Measurements from ENCODE around the gene CLDN16. TPM values are rescaled to one million over a fixed set of nuclear protein-coding genes. Genes with fewer than 3 reads are reported as not detected.

CLDN16 gene
- total and polyA plus RNA-seq, 5 donors = 0.05 TPM; not detected in 4

DNA sequence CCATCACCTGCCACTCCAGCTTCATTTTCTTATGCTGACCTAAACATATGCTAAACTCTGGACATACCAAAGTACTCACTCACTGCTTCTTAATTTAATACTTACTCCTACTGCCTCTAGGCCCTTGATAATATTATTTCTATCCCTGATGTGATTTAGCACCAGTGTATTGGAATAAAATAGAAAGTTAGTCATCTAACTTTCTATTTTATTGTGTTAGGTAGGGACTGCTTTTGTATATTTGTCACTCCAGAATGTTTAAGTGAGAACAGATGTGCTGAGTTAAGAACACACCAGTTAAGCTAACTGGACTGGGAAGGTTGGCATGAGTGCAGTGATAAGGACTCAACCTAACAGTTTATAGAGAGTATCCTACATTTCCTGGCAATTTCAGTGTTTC is 6.5 kb upstream of the CLDN16 start:
- no peak for ATAC-seq
- H3K27me3 ChIP-seq (ENCODE audit: control insufficient read depth, insufficient read depth) = no peaks in the 10 kb centered on the region

DNA sequence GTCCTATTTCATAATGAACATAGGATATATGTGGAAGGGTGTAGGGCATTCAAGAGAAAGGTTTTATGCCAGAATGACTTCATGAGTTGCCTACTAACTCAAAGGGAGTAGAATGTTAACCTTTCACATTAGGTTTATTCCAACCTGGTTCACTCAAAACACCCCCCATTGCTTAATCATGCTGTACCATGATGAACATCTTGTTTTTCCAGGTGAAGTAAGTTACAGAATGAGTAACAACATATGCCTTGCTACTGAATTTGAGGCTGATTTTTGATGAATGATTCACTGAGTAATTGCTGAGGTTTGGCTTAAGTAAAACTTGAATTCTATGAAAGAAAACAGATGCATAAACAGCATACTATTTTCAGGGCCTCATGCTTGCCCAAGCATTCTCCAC is 5.9 kb upstream of the CLDN16 start:
- DNase-seq (no peak), ATAC-seq (no peak)
- Histone ChIP-seq H3K9me3 (ENCODE audit: control insufficient read depth, low read length) (no peaks in the 10 kb centered on the region), H3K27me3 (ENCODE audit: control insufficient read depth, insufficient read depth) (no peaks in the 10 kb centered on the region), H3K4me3 (ENCODE audit: low read length) (no peak overlapping the region), H3K27ac (ENCODE audit: low read length) (no peak overlapping the region), H3K4me1 (ENCODE audit: control insufficient read depth, insufficient read depth, low read length) (no peaks in the 10 kb centered on the region)
- intact Hi-C loops (cut with DNase I) = loop anchor here in 1 of 4 donors (5.0 kb wide), 1 partner anchor 155 kb away; no protein-coding TSS in a partner anchor

More for the DNA sequence above, 6.5 kb upstream of the CLDN16 start:
- no peaks in the 10 kb centered on the region for H3K4me1 ChIP-seq (ENCODE audit: control insufficient read depth, insufficient read depth, low read length)
- intact Hi-C loops (cut with DNase I) = loop anchor here in 1 of 4 donors (5.0 kb wide), 1 partner anchor 154 kb away; no protein-coding TSS in a partner anchor
- H3K4me3 ChIP-seq (ENCODE audit: low read length) = no peak overlapping the region
- H3K9me3 ChIP-seq (ENCODE audit: control insufficient read depth, low read length) = no peaks in the 10 kb centered on the region
- no peak for DNase-seq
- H3K27ac ChIP-seq (ENCODE audit: low read length) = no peak overlapping the region

DNA sequence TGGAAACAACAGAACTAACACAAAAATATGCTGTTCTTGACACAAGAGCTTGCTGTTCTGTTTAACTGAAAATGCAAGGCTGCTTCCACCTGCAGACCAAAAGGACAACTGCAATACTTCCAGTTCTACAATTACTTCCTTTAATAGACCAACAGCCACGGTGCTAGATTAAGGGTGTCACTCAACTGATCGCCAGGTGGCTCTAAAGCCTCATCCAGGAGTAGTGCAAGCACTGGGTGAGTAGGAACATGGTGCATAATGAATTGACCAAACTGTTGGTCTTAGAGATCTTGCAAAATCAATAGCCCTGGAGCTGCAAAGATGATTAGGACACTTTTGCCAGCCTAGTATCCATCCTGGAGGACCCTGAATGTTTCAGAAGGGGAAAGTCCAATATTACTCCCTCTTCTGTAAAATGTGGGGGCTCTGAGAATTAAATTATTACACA is 3.6 kb upstream of the CLDN16 start:
- ATAC-seq (peak; percentile 55 to 80), DNase-seq (peak in 1 of 3 donors; percentile 31)
- Histone ChIP-seq H3K4me1 (ENCODE audit: control insufficient read depth, insufficient read depth, low read length) (no peaks in the 10 kb centered on the region), H3K9me3 (ENCODE audit: control insufficient read depth, low read length) (no peaks in the 10 kb centered on the region), H3K4me3 (ENCODE audit: low read length) (no peak overlapping the region), H3K27ac (ENCODE audit: low read length) (no peak overlapping the region), H3K27me3 (ENCODE audit: control insufficient read depth, insufficient read depth) (no peaks in the 10 kb centered on the region)
- WGBS = 29% methylated on average over 2 of the region's 2 CpGs
- intact Hi-C loops (cut with DNase I) = loop anchor here in 1 of 4 donors (5.0 kb wide), 1 partner anchor 157 kb away; no protein-coding TSS in a partner anchor

DNA sequence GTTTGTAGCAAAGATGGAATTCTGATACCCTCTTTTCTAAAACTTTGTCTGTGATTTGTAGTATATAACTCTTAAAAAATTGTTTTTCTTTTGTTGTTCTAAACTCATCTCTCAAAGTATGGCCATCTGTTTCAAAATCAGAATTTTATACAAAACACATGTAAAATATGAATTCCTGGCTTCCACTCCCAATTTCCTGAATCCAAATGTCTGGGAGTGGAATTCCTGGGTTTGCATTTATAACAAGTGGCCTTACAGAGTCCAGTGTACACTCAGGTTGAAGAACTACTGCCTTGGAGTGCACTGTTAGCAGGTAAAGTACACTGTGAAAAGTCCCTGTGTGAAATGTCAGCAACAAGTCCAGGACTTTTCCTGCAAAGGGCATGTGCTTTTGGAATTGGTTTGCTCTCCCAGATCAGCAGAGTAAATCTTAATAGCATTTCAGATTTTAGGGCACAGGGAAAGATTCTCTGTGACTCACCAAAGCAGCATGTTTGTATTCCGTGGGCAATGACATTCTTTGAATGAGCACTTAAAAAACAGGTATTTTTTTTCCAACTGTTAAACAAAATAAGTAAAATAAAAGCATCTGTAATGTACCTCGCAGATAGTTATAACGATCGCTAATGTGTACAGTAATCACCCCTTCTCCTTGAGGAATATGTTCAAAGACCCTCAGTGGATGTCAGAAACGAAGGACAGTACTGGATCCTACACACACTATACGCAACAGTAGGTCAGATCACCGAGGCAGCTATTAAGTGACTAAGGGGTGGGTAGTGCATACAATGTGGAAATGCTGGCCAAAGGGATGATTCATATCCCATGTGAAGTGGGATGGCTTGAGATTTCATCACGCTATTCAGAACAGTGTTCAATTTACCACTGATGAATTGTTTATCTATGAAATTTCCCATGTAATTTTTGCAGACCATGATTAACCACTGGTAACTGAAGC is 2.0 kb upstream of the CLDN16 start:
- peak in 1 of 2 donors; percentile 44 for ATAC-seq
- H3K27ac ChIP-seq (ENCODE audit: low read length) = no peak overlapping the region
- 70% methylated on average over 8 of the region's 8 CpGs for WGBS
- no peaks in the 10 kb centered on the region for H3K9me3 ChIP-seq (ENCODE audit: control insufficient read depth, low read length)
- intact Hi-C loops (cut with DNase I) = no loop called here
- no peak for DNase-seq
- no peaks in the 10 kb centered on the region for H3K4me1 ChIP-seq (ENCODE audit: control insufficient read depth, insufficient read depth, low read length)
- no peaks in the 10 kb centered on the region for H3K27me3 ChIP-seq (ENCODE audit: control insufficient read depth, insufficient read depth)
- no peak overlapping the region for H3K4me3 ChIP-seq (ENCODE audit: low read length)

DNA sequence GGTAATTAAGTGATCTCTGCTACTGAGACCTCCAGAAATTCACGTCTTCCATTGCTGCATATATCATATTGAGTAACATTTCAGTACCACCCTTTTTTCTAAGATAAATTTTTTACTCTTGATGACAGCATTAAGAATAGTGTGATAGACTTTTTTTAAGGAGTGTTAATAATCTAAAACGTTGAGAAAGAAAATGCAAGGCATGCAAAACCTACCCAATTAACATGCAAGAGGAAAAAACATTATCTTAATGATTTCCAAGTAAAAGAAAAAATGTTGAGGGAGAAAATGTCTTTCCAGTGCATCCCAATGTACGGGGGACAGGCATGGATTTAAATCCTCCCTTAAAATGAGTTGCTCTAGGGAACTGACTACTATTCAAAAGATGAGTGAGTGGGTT is 740 bp downstream of the CLDN16 start:
- WGBS = 50% methylated on average over 3 of the region's 3 CpGs
- H3K9me3 ChIP-seq (ENCODE audit: control insufficient read depth, low read length) = no peaks in the 10 kb centered on the region
- DNase-seq = no peak
- no peak overlapping the region for H3K4me3 ChIP-seq (ENCODE audit: low read length)
- intact Hi-C loops (cut with DNase I) = no loop called here
- H3K4me1 ChIP-seq (ENCODE audit: control insufficient read depth, insufficient read depth, low read length) = no peaks in the 10 kb centered on the region
- no peaks in the 10 kb centered on the region for H3K27me3 ChIP-seq (ENCODE audit: control insufficient read depth, insufficient read depth)
- ATAC-seq = no peak
- no peak overlapping the region for H3K27ac ChIP-seq (ENCODE audit: low read length)

DNA sequence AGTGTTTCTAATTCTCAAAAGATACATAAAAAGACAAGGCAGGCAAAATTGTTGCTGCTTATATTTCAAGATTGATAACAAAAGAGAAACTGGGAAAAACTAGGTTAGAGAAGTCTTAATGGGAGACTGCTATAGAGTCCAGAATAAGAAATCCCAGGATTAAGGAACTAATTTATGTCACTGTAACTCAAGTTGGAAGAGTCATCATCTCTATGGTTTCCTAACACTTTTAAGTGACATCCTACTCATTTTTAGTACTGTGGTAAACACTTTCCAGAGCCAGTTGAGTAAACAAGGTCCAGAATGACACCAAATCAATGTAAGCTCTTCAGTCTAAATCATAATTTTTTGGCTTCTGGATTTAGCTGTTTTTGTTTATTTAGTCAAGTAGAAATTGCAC is 8.0 kb downstream of the CLDN16 start:
- no peak overlapping the region for H3K4me3 ChIP-seq (ENCODE audit: low read length)
- intact Hi-C loops (cut with DNase I) = no loop called here
- ATAC-seq (no peak), DNase-seq (no peak)
- no peak overlapping the region for H3K27ac ChIP-seq (ENCODE audit: low read length)
- H3K4me1 ChIP-seq (ENCODE audit: control insufficient read depth, insufficient read depth, low read length) = no peaks in the 10 kb centered on the region
- no peaks in the 10 kb centered on the region for H3K27me3 ChIP-seq (ENCODE audit: control insufficient read depth, insufficient read depth)
- no peaks in the 10 kb centered on the region for H3K9me3 ChIP-seq (ENCODE audit: control insufficient read depth, low read length)

DNA sequence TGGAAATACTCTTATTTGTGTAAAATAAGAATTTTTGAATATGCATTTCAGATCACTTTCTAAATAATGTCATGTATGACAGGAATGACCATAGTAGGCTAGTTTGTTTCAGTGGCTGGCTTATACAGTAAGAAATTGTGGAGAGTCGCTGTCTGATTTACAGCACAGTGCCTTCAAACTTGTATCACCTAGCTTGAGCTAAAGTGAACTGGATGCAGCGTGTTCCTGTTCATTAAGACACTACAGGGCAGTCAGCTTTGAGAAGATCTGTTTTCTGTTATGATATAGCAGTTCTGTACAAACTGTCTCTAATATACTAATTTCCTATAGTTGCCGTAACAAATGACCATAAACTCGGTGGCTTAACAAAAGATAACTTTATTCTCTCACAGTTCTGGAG is 9.9 kb downstream of the CLDN16 start:
- intact Hi-C loops (cut with DNase I) = no loop called here
- Histone ChIP-seq H3K9me3 (ENCODE audit: control insufficient read depth, low read length) (no peaks in the 10 kb centered on the region), H3K27me3 (ENCODE audit: control insufficient read depth, insufficient read depth) (no peaks in the 10 kb centered on the region), H3K4me3 (ENCODE audit: low read length) (no peak overlapping the region), H3K4me1 (ENCODE audit: control insufficient read depth, insufficient read depth, low read length) (no peaks in the 10 kb centered on the region), H3K27ac (ENCODE audit: low read length) (no peak overlapping the region)
- 78% methylated on average over 4 of the region's 4 CpGs for WGBS
- ATAC-seq = no peak
- DNase-seq = no peak

DNA sequence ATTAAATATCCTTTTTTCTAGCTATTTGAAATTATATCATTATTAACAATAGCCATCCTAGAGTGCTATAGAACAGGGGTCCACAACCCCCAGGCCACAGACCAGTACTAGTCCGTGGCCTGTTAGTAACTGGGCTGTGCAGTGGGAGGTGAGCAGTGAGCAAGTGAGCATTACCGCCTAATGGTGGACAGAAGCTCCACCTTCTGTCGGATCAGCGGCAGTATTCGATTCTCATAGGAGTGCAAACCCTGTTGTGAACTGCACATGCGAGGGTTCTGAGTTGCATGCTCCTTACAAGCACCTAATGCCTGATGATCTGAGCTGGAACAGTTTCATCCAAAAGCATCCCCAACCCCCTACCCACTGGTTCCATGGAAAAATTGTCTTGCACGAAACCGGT is 11.7 kb downstream of the CLDN16 start:
- 95% methylated on average over 8 of the region's 8 CpGs for WGBS
- Histone ChIP-seq H3K27me3 (ENCODE audit: control insufficient read depth, insufficient read depth) (no peaks in the 10 kb centered on the region), H3K9me3 (ENCODE audit: control insufficient read depth, low read length) (no peaks in the 10 kb centered on the region), H3K4me3 (ENCODE audit: low read length) (no peak overlapping the region), H3K4me1 (ENCODE audit: control insufficient read depth, insufficient read depth, low read length) (no peaks in the 10 kb centered on the region), H3K27ac (ENCODE audit: low read length) (no peak overlapping the region)
- intact Hi-C loops (cut with DNase I) = no loop called here
- ATAC-seq (no peak), DNase-seq (no peak)

DNA sequence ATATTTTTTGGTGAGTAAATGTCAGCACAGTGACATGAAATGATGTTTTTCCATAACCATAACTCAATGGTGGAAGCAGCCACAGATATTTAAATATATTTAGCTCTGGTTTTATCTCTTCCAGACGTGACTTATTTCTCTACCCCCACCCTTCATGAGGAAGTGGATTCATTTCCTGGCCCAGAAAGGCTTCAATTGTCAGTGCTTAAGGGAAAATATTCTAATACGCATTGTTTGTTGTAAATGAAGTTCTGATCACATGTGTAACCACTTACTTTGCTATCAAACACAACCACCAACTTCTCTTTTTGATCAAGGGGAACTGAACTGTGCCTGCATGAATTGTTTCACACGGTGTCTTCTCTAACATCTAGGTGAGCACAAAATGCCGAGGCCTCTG is 14.0 kb downstream of the CLDN16 start:
- ATAC-seq (no peak), DNase-seq (no peak)
- intact Hi-C loops (cut with DNase I) = no loop called here
- Histone ChIP-seq H3K4me3 (ENCODE audit: low read length) (no peak overlapping the region), H3K4me1 (ENCODE audit: control insufficient read depth, insufficient read depth, low read length) (no peaks in the 10 kb centered on the region), H3K27ac (ENCODE audit: low read length) (no peak overlapping the region), H3K9me3 (ENCODE audit: control insufficient read depth, low read length) (no peaks in the 10 kb centered on the region), H3K27me3 (ENCODE audit: control insufficient read depth, insufficient read depth) (no peaks in the 10 kb centered on the region)
- WGBS = 45% methylated on average over 4 of the region's 4 CpGs

DNA sequence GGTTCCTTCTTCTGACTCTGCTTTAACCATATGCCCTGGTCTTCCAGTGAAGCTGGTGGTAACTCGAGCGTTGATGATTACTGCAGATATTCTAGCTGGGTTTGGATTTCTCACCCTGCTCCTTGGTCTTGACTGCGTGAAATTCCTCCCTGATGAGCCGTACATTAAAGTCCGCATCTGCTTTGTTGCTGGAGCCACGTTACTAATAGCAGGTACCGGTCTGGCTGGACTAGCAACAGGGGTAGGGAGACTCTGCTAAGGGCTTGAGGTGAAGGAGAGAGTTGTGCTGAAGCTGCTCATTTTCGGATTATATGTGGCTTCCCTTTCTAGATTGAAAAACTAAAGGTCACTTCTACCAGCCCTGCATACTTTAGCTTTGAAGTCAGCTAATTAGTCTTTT is 16.8 kb downstream of the CLDN16 start:
- WGBS = 93% methylated on average over 8 of the region's 8 CpGs
- DNase-seq (no peak), ATAC-seq (no peak)
- intact Hi-C loops (cut with DNase I) = no loop called here
- no peak overlapping the region for H3K4me3 ChIP-seq (ENCODE audit: low read length)
- no peak overlapping the region for H3K27ac ChIP-seq (ENCODE audit: low read length)
- H3K27me3 ChIP-seq (ENCODE audit: control insufficient read depth, insufficient read depth) = no peaks in the 10 kb centered on the region
- no peaks in the 10 kb centered on the region for H3K9me3 ChIP-seq (ENCODE audit: control insufficient read depth, low read length)
- no peaks in the 10 kb centered on the region for H3K4me1 ChIP-seq (ENCODE audit: control insufficient read depth, insufficient read depth, low read length)

DNA sequence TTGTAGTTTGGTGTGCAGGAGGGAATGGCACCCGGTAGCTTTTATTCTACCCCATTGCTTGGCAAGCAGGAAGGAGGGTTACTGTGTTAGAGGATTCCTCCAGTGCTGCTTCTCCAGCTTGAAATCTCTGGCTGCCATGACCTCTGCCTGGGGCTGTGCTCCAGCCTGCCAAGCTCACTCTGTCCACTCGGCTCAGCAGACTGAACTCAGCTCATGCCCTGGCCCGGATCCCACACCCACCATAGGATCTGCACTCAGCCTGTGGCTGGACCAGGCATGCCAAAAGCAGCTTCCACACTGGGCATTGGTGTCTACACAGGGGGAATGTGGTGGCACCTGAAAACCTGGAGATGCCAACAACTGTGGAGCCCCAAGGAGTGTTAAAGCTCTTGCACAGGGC is 26.3 kb downstream of the CLDN16 start:
- no peaks in the 10 kb centered on the region for H3K4me1 ChIP-seq (ENCODE audit: control insufficient read depth, insufficient read depth, low read length)
- H3K27ac ChIP-seq (ENCODE audit: low read length) = no peak overlapping the region
- WGBS = 67% methylated on average over 3 of the region's 3 CpGs
- no peaks in the 10 kb centered on the region for H3K9me3 ChIP-seq (ENCODE audit: control insufficient read depth, low read length)
- intact Hi-C loops (cut with DNase I) = no loop called here
- H3K4me3 ChIP-seq (ENCODE audit: low read length) = no peak overlapping the region
- peak in 2 of 3 donors; percentile 47 to 63 for DNase-seq
- H3K27me3 ChIP-seq (ENCODE audit: control insufficient read depth, insufficient read depth) = no peaks in the 10 kb centered on the region
- ATAC-seq = peak in 1 of 2 donors; percentile 70
